NCI-H2227 (cell line): Measurements from ENCODE around the gene DHX58.
A peak's percentile ranks its signal among the peaks of the same experiment; 100 is the strongest.

Experiments used
- DNase-seq: peaks from one replicate; lab custom pipeline; 2025; ENCODE audit not compliant: unreplicated experiment; lab: John Stamatoyannopoulos, UW

The DHX58 gene

GRCh38 chr17:42056635-42057034 lies 55.9 kb downstream of the DHX58 start:
- DNase-seq: no peak

- no peak for DNase-seq
Measured at GRCh38 chr17:42055496-42055895, 57.0 kb downstream of the DHX58 start.

GRCh38 chr17:42055027-42055426 lies 57.5 kb downstream of the DHX58 start:
- DNase-seq: peak; percentile 19

GRCh38 chr17:42053731-42054500 lies 58.6 kb downstream of the DHX58 start:
- DNase-seq: no peak

- no peak for DNase-seq
Measured at GRCh38 chr17:42052346-42052877, 60.1 kb downstream of the DHX58 start.

GRCh38 chr17:42051645-42052044 lies 60.9 kb downstream of the DHX58 start:
- DNase-seq: no peak
